Activated T-helper 1 cell treated with anti-CD3 and anti-CD28 coated beads, Interleukin-12 subunit alpha, Interleukin-12 subunit beta, Interleukin-2, Interleukin-4 antibody, amounts not matched to agents 30 ng/mL and 10 ng/mL and 1 ng/mL, durations not matched to agents 14 hours and 24 hours and 36 hours (primary cell): Measurements from ENCODE around the gene RGSL1. TPM values are rescaled to one million over a fixed set of nuclear protein-coding genes. Genes with fewer than 3 reads are reported as not detected.

Experiments
- DNase-seq: peaks from one replicate; pipeline ENCODE4 v3.0.0; 2021; ENCODE audit warnings: low spot score
- H3K27ac Mint-ChIP-seq: one replicate; pipeline ENCODE4 v1.8.0; 2021; ENCODE audit warnings: mild to moderate bottlenecking, mixed read lengths
- H3K27me3 Mint-ChIP-seq: one replicate; pipeline ENCODE4 v1.8.0; 2022; ENCODE audit warnings: mild to moderate bottlenecking, moderate library complexity, mixed read lengths; ENCODE audit not compliant: insufficient read depth
- H3K36me3 Mint-ChIP-seq: one replicate; pipeline ENCODE4 v1.8.0; 2021; ENCODE audit warnings: low read depth, mixed read lengths
- H3K4me1 Mint-ChIP-seq: one replicate; pipeline ENCODE4 v1.8.0; 2021; ENCODE audit warnings: low read depth, mixed read lengths
- H3K4me3 Mint-ChIP-seq: one replicate; pipeline ENCODE4 v1.8.0; 2021; ENCODE audit warnings: mild to moderate bottlenecking, moderate library complexity, mixed read lengths
- H3K9me3 Mint-ChIP-seq: one replicate; pipeline ENCODE4 v1.8.0; 2021; ENCODE audit warnings: mixed read lengths
- intact Hi-C: fragments of 100-400 bp; cut with micrococcal nuclease; formaldehyde crosslinking; loops from one replicate; pipeline ENCODE4 v1.15.1; 2024
- total RNA-seq: library from RNA; stranded (reverse); gene quantifications from 2 replicates; pipeline ENCODE4 v1.2.3, GENCODE V29; 2022

RGSL1 gene
- total RNA-seq, 1 donor from 2014 or later, result not detected

DNA sequence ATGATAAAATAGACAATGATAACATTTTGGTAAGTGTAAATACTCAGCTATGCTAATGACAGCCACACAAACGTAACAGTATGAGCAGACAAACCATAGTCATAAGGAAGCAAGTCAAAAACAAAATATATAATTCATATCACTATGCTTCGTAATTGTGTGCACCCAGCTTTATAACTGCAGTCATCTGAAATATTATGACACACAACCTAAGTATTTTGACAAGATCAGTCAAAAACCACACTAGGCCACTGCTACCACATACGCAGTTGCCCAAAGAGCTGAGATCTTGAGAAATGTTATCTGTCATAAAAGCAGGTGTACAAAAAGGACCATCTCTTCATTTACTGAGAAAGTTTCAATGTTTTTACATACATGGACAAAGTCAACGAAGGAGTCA is 113.1 kb downstream of the RGSL1 start:
- Mint-ChIP-seq H3K9me3 (no peaks in the 10 kb centered on the region), H3K4me1 (no peaks in the 10 kb centered on the region), H3K4me3 (no peak overlapping the region), H3K27ac (no peak overlapping the region), H3K27me3 (peaks cover 9% of the 10 kb centered on the region), H3K36me3 (no peaks in the 10 kb centered on the region)
- intact Hi-C loops, result no loop called here
- DNase-seq, result no peak

DNA sequence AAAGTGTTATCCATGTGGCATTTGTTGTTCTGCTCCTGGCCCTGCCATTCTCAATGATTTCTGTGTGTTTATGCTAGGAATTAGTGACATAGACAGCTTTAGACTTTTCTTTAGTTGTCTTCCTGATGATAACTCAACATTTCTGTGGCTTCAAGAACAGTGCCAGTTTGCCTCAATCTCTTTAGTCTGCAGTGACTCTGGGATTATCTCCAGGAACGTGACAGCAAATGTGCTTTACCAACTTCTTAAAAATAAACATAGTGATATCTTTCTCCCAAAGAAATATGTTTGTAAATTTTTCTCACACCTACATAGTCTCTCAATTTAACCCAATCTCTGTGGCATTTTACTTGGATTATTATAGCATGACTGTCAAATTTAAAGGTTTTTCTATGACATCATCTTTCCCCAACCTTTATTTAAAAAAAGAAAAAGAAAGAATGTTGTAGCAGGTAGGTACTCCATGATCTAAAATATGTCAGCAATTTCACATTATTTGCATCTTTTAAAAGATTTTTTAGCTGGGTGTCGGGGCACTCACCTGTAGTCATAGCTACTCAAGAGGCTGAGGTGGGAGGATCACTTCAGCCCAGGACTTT is 114.6 kb downstream of the RGSL1 start:
- H3K27me3 Mint-ChIP-seq, result peaks cover 9% of the 10 kb centered on the region
- no peak for DNase-seq
- intact Hi-C loops, result no loop called here
- no peaks in the 10 kb centered on the region for H3K4me1 Mint-ChIP-seq
- no peak overlapping the region for H3K4me3 Mint-ChIP-seq
- no peaks in the 10 kb centered on the region for H3K36me3 Mint-ChIP-seq
- no peak overlapping the region for H3K27ac Mint-ChIP-seq
- H3K9me3 Mint-ChIP-seq, result no peaks in the 10 kb centered on the region

DNA sequence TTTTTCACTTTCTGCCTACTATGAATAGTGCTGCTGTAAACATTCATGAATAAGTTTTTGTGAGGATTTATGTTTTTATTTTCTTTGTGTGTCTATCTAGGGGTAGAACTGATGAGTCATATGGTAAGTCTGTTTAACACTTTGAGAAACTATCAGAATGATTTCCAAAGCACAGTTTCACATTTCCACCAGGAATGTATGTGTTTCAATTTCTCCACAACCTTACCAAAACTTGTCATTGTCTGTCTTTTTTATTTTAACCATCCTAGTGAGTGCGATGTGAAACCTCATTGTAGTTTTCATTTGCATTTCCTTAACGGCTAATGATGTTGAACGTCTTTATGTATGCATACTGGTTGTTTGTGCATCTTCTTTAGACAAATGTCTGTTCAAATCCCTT is 115.6 kb downstream of the RGSL1 start:
- Mint-ChIP-seq H3K27ac (no peak overlapping the region), H3K4me3 (no peak overlapping the region), H3K4me1 (no peaks in the 10 kb centered on the region), H3K9me3 (no peaks in the 10 kb centered on the region), H3K36me3 (no peaks in the 10 kb centered on the region), H3K27me3 (peaks cover 9% of the 10 kb centered on the region)
- intact Hi-C loops, result no loop called here
- no peak for DNase-seq

DNA sequence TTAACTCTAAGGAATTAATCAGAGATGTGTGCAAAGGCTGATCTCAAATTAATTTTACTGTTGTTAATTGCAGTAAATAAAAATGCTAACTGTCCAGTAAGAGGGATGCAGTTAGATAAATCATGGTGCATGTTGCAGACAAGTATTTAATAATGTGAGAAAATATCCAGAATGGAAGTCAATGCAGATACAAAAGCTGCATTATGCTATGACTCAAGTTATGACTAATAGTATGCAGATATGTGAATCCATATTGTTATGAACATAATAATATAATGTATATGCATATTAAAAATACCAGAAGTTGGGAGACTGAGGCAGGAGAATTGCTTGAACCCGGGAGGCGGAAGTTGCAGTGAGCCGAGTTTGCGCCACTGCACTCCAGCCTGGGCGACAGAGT is 117.7 kb downstream of the RGSL1 start:
- no peaks in the 10 kb centered on the region for H3K36me3 Mint-ChIP-seq
- no peak overlapping the region for H3K4me3 Mint-ChIP-seq
- no peak overlapping the region for H3K27ac Mint-ChIP-seq
- H3K4me1 Mint-ChIP-seq, result no peaks in the 10 kb centered on the region
- intact Hi-C loops, result no loop called here
- DNase-seq, result no peak
- H3K9me3 Mint-ChIP-seq, result no peaks in the 10 kb centered on the region
- H3K27me3 Mint-ChIP-seq, result peaks cover 6% of the 10 kb centered on the region

DNA sequence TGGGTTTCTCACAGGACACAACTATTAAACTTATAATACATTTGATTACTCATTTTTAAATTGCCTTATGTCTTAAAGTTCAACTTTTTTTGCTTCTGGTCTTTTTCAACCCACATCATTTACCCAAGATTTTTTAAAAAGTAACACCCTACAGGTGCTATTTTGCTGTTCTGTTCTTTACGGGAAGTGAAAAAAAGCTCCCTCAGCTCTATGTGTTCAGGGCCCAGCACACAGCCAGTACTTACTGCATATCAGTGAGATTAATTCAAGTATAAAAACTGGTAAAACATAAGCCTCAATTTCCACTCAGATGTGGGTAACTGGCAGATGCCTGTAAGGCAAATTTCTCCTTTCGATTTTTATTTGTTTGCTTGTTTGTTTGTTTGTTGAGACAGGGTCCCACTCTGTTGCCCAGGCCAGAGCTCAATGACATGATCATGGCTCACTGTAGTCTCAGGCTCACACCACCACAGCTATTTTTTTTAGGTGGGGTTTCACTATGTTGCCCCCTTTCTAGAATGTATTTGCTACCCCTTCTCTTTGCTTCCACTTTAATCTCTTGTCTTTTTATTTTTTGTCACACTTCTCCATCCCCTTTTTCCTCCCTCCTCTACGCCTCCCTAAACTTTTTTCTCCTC is 118.8 kb downstream of the RGSL1 start:
- Mint-ChIP-seq H3K36me3 (peaks cover 3% of the 10 kb centered on the region), H3K9me3 (no peaks in the 10 kb centered on the region), H3K4me1 (no peaks in the 10 kb centered on the region), H3K27ac (no peak overlapping the region), H3K27me3 (peaks cover 6% of the 10 kb centered on the region), H3K4me3 (no peak overlapping the region)
- intact Hi-C loops, result no loop called here
- DNase-seq, result no peak

DNA sequence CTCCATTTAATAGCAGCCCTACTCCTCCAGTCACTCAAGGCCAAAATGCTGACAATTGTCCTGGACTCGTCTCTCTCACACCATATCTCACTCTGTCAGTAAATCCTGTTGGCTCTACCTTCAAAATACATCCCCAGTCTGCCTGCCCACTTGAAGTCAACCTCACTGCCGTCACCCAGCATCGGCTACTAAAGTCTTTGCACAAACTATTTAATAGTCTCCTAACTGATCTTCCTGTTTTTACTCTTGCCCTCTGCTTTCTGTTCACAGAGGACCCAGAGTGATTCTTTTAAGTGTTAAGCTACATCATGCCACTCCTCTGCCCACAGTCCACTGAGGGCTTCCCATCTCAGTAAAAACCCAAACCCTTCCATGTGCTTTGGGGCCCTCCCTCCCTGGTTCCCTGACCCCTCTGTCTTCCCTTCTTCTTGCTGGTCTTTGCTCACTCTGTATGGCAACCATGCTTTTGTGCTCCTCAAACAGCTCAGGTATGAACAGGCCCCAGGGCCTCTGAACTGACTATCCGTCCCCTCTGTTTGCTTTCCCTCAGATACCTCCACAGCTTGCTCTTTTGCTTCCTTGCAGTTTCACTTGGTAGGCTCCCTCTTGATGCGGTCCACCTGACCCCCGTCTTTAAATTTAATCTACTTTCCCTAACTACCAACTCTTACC is 120.1 kb downstream of the RGSL1 start:
- no peaks in the 10 kb centered on the region for H3K9me3 Mint-ChIP-seq
- DNase-seq, result no peak
- H3K27ac Mint-ChIP-seq, result no peak overlapping the region
- no peak overlapping the region for H3K4me3 Mint-ChIP-seq
- peaks cover 3% of the 10 kb centered on the region for H3K36me3 Mint-ChIP-seq
- no peaks in the 10 kb centered on the region for H3K4me1 Mint-ChIP-seq
- peaks cover 6% of the 10 kb centered on the region for H3K27me3 Mint-ChIP-seq
- intact Hi-C loops, result no loop called here

DNA sequence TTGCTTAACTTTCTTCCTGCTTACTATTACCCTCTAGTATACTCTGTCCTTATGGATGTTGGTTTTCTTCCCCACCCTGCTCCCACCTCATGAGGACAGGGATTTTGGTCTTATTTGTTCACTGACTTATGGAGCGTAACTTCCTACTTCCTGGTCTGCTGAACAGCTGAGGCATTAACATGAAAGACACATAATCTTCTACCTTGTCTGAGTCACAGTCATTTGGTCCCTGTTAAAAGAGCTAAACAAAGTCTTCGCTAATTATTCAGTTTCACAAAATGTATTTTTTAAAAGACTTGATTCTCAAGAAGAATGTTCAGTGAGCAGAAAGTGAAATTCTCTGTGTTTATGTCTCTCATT is 120.6 kb downstream of the RGSL1 start:
- peaks cover 6% of the 10 kb centered on the region for H3K36me3 Mint-ChIP-seq
- H3K27ac Mint-ChIP-seq, result no peak overlapping the region
- intact Hi-C loops, result no loop called here
- H3K4me1 Mint-ChIP-seq, result no peaks in the 10 kb centered on the region
- DNase-seq, result no peak
- no peak overlapping the region for H3K4me3 Mint-ChIP-seq
- no peaks in the 10 kb centered on the region for H3K9me3 Mint-ChIP-seq
- peaks cover under 1% of the 10 kb centered on the region for H3K27me3 Mint-ChIP-seq

DNA sequence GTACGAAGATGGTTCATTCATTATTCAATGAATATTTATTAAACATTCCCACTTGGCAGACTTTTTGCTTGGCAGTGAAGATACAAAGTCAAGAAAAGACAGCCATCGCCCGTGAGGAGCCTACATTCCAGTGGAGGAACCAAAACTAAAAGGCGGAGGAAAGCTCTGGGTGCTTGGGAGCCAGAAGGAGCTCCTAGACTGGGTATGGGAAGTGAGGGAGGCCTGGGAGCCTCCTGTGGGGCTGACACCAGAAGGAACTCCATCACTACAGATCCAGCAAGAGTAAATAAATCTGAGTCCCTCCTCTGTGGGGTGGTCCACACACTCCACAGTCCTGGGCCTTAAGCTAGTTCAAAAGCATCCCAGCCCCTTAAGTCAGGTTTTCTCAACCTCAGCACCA is 124.2 kb downstream of the RGSL1 start:
- Mint-ChIP-seq H3K27ac (no peak overlapping the region), H3K4me3 (no peak overlapping the region), H3K36me3 (peaks cover 16% of the 10 kb centered on the region), H3K27me3 (no peaks in the 10 kb centered on the region), H3K4me1 (no peaks in the 10 kb centered on the region), H3K9me3 (no peaks in the 10 kb centered on the region)
- no peak for DNase-seq
- intact Hi-C loops, result no loop called here

DNA sequence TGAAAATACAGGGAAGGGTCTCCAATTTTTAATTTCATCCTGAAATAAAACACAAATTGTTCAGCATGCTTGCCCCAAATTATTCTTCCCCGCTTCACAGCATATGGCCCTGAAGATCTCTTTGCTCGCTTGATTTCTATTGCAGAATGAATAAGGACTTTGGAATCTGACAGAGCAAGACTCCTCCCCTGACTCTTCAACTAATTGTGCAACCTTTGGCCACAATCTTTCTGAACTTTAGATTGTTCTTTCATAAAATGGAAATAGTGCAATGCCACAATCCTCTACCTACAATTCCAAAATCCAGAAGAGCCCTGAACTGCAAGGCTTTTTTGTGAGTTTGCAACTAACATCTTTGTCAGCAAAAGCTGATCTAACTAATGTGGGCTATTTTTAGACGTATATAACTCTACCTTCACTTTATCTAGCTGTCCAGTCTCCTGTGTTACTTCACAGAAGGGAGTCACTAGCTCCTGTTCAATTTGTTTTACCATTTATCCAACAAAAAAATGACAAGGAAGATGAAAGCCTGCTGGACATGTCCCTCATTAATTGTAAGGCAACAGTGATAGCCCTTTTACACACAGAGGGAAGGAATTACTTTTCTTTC is 125.7 kb downstream of the RGSL1 start:
- H3K27me3 Mint-ChIP-seq, result no peaks in the 10 kb centered on the region
- intact Hi-C loops, result no loop called here
- no peaks in the 10 kb centered on the region for H3K4me1 Mint-ChIP-seq
- no peak for DNase-seq
- no peaks in the 10 kb centered on the region for H3K9me3 Mint-ChIP-seq
- no peak overlapping the region for H3K27ac Mint-ChIP-seq
- H3K4me3 Mint-ChIP-seq, result no peak overlapping the region
- peaks cover 28% of the 10 kb centered on the region for H3K36me3 Mint-ChIP-seq

DNA sequence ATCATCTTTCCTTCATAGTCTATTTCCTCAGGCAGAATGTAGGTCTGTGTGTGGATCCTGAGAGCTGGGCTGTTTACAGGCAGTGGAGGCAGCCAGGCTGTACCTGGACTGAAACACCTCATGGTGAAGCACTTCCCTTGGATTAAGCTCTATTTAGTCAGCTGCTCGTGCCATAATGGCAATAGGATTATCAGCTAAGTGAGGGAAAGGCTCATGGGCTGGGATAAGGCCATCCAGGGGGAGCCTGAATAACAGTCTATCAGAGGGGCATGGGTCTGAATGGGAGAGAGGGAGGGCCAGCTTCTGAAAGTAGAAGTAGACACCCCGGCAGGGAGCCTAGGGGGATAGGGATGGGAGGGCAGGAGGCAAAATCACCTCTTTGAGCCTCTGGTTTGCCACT is 130.8 kb downstream of the RGSL1 start:
- Mint-ChIP-seq H3K27me3 (no peaks in the 10 kb centered on the region), H3K4me1 (peaks cover 22% of the 10 kb centered on the region), H3K4me3 (no peak overlapping the region), H3K36me3 (peaks cover 36% of the 10 kb centered on the region), H3K27ac (no peak overlapping the region), H3K9me3 (no peaks in the 10 kb centered on the region)
- intact Hi-C loops, result no loop called here
- no peak for DNase-seq

DNA sequence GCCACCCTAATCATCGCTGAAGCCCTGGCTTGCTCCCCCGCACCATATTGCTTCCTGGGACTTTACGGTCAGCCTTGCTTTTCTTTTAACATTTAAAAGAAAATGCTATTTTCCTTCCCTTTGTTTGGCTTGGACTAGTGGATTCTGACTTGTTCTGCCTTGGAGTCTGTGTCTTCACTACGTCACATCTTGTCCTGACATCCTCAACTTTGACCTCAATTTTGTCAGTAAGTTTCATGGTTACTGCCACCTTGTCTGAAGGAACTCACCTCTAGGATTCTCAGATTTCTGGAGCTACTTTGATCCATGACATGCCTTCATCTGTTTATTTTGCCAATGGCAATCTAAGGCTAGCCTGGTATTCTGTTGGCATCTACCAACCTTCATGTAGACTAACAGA is 134.8 kb downstream of the RGSL1 start:
- H3K9me3 Mint-ChIP-seq, result no peaks in the 10 kb centered on the region
- H3K36me3 Mint-ChIP-seq, result peaks cover 27% of the 10 kb centered on the region
- H3K4me3 Mint-ChIP-seq, result no peak overlapping the region
- no peaks in the 10 kb centered on the region for H3K27me3 Mint-ChIP-seq
- H3K4me1 Mint-ChIP-seq, result peaks cover 43% of the 10 kb centered on the region
- intact Hi-C loops, result no loop called here
- no peak for DNase-seq
- H3K27ac Mint-ChIP-seq, result no peak overlapping the region

DNA sequence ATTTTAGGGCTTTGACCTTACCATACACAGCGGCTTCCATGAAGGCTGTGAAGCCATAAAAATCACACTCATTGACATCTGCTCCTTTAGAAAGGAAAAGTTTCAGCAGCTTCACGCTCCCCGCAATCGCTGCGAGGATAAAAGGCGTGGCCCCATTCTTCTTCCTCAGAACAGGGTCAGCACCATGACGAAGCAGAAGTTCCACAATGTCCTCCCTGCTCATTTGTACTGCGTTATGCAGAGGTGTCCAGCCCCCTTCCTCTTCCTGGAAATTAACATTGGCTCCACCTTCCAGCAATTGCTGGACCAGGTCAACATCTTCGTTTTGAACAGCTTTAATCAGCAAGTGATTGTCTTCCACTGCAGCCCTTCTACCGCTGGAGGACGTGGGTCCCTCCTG is 136.4 kb downstream of the RGSL1 start:
- Mint-ChIP-seq H3K9me3 (no peaks in the 10 kb centered on the region), H3K36me3 (peaks cover 15% of the 10 kb centered on the region), H3K27me3 (no peaks in the 10 kb centered on the region), H3K27ac (no peak overlapping the region), H3K4me1 (peaks cover 50% of the 10 kb centered on the region), H3K4me3 (no peak overlapping the region)
- intact Hi-C loops, result no loop called here
- no peak for DNase-seq

DNA sequence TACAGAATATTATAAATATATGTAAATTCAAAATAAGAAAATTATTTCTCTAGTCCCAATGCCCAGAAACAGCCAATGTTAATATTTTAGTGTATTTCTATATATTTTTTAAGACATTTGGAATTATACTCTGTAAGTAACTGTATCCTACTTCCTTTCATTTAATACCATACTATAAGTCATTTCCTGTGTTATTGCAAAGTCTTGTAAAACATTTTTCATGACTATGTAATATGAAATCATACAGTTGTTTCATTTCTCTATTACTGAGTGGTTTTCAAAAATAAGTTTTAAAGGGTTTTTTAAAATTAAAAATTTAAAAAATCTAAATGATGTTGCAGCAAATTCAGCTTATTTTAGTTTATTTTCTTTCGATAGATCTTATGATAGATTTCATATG is 137.1 kb downstream of the RGSL1 start:
- peaks cover 15% of the 10 kb centered on the region for H3K36me3 Mint-ChIP-seq
- H3K9me3 Mint-ChIP-seq, result no peaks in the 10 kb centered on the region
- no peaks in the 10 kb centered on the region for H3K27me3 Mint-ChIP-seq
- DNase-seq, result no peak
- no peak overlapping the region for H3K27ac Mint-ChIP-seq
- H3K4me1 Mint-ChIP-seq, result peaks cover 50% of the 10 kb centered on the region
- intact Hi-C loops, result no loop called here
- H3K4me3 Mint-ChIP-seq, result no peak overlapping the region
